Endometrial microvascular endothelial cells (primary cell): Measurements from ENCODE around the gene FKBP15. TPM values are rescaled to one million over a fixed set of nuclear protein-coding genes. Genes with fewer than 3 reads are reported as not detected.
"Not testable (repeated sequence)": the region's sequence is repeated elsewhere in the genome, so short reads cannot be mapped to it uniquely, and the experiment has no call there.

Experiments
- in situ Hi-C: cut with HindIII; loops from 2 replicates; pipeline ENCODE4 v1.10.0; 2017; ENCODE audit warnings: low sequenced_read_pairs, low pct_unique_long_range_greater_than_20kb; ENCODE audit errors: inconsistent ontology term
- total RNA-seq: library from RNA; depleted of rRNA; stranded (reverse); fragments of >200 nt; gene quantifications from one replicate; pipeline ENCODE4 v1.2.3, GENCODE V29; 2015; ENCODE audit errors: inconsistent ontology term

The FKBP15 gene
- total RNA-seq, 1 donor from 2014 or later = 21.1 TPM

- in situ Hi-C loops = no loop called here
These were observed 15.9 kb upstream of the FKBP15 start for GRCh38 chr9:113237026-113237425.

- in situ Hi-C loops = not testable (repeated sequence)
These were observed 14.7 kb upstream of the FKBP15 start for GRCh38 chr9:113235701-113236255.

GRCh38 chr9:113231701-113232100 is 10.6 kb upstream of the FKBP15 start:
- in situ Hi-C loops = no loop called here

- in situ Hi-C loops = no loop called here
These were observed 7.1 kb upstream of the FKBP15 start for GRCh38 chr9:113228130-113228665.

GRCh38 chr9:113227436-113227835 is 6.4 kb upstream of the FKBP15 start:
- in situ Hi-C loops = no loop called here

GRCh38 chr9:113223963-113224362 is 2.9 kb upstream of the FKBP15 start:
- in situ Hi-C loops = no loop called here

- in situ Hi-C loops = no loop called here
These were observed 1.4 kb upstream of the FKBP15 start for GRCh38 chr9:113222482-113222841.

- in situ Hi-C loops = no loop called here
These were observed 864 bp upstream of the FKBP15 start for GRCh38 chr9:113221800-113222481.

- in situ Hi-C loops = no loop called here
These were observed 542 bp downstream of the FKBP15 start for GRCh38 chr9:113220467-113221002.

GRCh38 chr9:113219969-113220368 is 1.1 kb downstream of the FKBP15 start:
- in situ Hi-C loops = no loop called here

- in situ Hi-C loops = no loop called here
These were observed 1.7 kb downstream of the FKBP15 start for GRCh38 chr9:113219186-113219936.

GRCh38 chr9:113216406-113216805 is 4.7 kb downstream of the FKBP15 start:
- in situ Hi-C loops = no loop called here

GRCh38 chr9:113215132-113215531 is 5.9 kb downstream of the FKBP15 start:
- in situ Hi-C loops = no loop called here

GRCh38 chr9:113210815-113211214 is 10.3 kb downstream of the FKBP15 start:
- in situ Hi-C loops = no loop called here

- in situ Hi-C loops = no loop called here
These were observed 15.2 kb downstream of the FKBP15 start for GRCh38 chr9:113205861-113206260.

GRCh38 chr9:113205432-113205831 is 15.6 kb downstream of the FKBP15 start:
- in situ Hi-C loops = no loop called here

GRCh38 chr9:113199683-113200329 is 21.3 kb downstream of the FKBP15 start:
- in situ Hi-C loops = no loop called here

- in situ Hi-C loops = no loop called here
These were observed 28.6 kb downstream of the FKBP15 start for GRCh38 chr9:113192455-113192854.

- in situ Hi-C loops = no loop called here
These were observed 33.0 kb downstream of the FKBP15 start for GRCh38 chr9:113187929-113188595.
